ENCODE data around the gene MAP3K12.

MAP3K12 gene

GRCh38 chr12:53462935-53463334 lies 36.3 kb downstream of the MAP3K12 start:
- no peak overlapping the region for H3K4me3 ChIP-seq
- TF ChIP-seq Cebpa-rat (IDR thresholded peaks at IDR 0.05) = no peak
- H3K4me2 ChIP-seq = 0 out of 22 replicates have a peak overlapping the region, but pooled peaks of 1 of the 11 experiments have one; percentile 1
- peaks cover 99 to 100% (median 100%) of the 10 kb centered on the region in 11 experiments for H4K20me1 ChIP-seq
- no peaks in the 10 kb centered on the region for H3K27me3 ChIP-seq
- peak overlapping the region in 2 of 11 experiments; percentile 23 to 33; a peak in 4 of 22 replicates for H3K9ac ChIP-seq
- H3K36me3 ChIP-seq = peaks cover 99 to 100% (median 99%) of the 10 kb centered on the region in 11 experiments
- no peaks in the 10 kb centered on the region for H3K9me3 ChIP-seq (replicated peaks in 1 of 11)
- H3K27ac ChIP-seq = no peak overlapping the region
- H3K4me1 ChIP-seq = peaks cover 0 to 64% (median 7%) of the 10 kb centered on the region in 10 experiments; a peak in 10 of 20 replicates

GRCh38 chr12:53461591-53461990 lies 37.7 kb downstream of the MAP3K12 start:
- Histone ChIP-seq H3K4me2 (no peak overlapping the region), H4K20me1 (peaks cover 99 to 100% (median 100%) of the 10 kb centered on the region in 11 experiments), H3K9me3 (replicated peaks in 1 of 11) (no peaks in the 10 kb centered on the region), H3K27ac (no peak overlapping the region), H3K9ac (peak overlapping the region in 1 of 11 experiments; percentile 67; a peak in 1 of 22 replicates), H3K4me1 (peaks cover 0 to 61% (median 7%) of the 10 kb centered on the region in 10 experiments; a peak in 10 of 20 replicates), H3K27me3 (no peaks in the 10 kb centered on the region), H3K4me3 (no peak overlapping the region), H3K36me3 (peaks cover 99 to 100% (median 99%) of the 10 kb centered on the region in 11 experiments)
- no peak for TF ChIP-seq Cebpa-rat (IDR thresholded peaks at IDR 0.05)

- peak overlapping the region in 3 of 11 experiments; percentile 8 to 67 (median 57); a peak in 2 of 22 replicates for H3K9ac ChIP-seq
- H3K9me3 ChIP-seq (replicated peaks in 1 of 11) = no peaks in the 10 kb centered on the region
- peaks cover 99 to 100% (median 99%) of the 10 kb centered on the region in 11 experiments for H3K36me3 ChIP-seq
- H3K4me3 ChIP-seq = no peak overlapping the region
- H3K4me1 ChIP-seq = peaks cover 0 to 56% (median 7%) of the 10 kb centered on the region in 10 experiments; a peak in 10 of 20 replicates
- no peak overlapping the region for H3K27ac ChIP-seq
- peaks cover 99 to 100% (median 100%) of the 10 kb centered on the region in 11 experiments for H4K20me1 ChIP-seq
- H3K4me2 ChIP-seq = peak overlapping the region in 2 of 11 experiments; percentile 18 to 27; a peak in 3 of 22 replicates
- no peaks in the 10 kb centered on the region for H3K27me3 ChIP-seq
- no peak for TF ChIP-seq Cebpa-rat (IDR thresholded peaks at IDR 0.05)
These were observed 38.2 kb downstream of the MAP3K12 start for GRCh38 chr12:53461059-53461458.

GRCh38 chr12:53459097-53459496 lies 40.2 kb downstream of the MAP3K12 start:
- no peak overlapping the region for H3K4me3 ChIP-seq
- H3K27me3 ChIP-seq = no peaks in the 10 kb centered on the region
- H3K4me1 ChIP-seq = peaks cover 4 to 55% (median 9%) of the 10 kb centered on the region in 10 experiments; a peak in 19 of 20 replicates
- H3K4me2 ChIP-seq = no peak overlapping the region
- H3K9me3 ChIP-seq (replicated peaks in 1 of 11) = no peaks in the 10 kb centered on the region
- H3K36me3 ChIP-seq = peaks cover 100% of the 10 kb centered on the region in 11 experiments
- H4K20me1 ChIP-seq = peaks cover 100% of the 10 kb centered on the region in 11 experiments
- H3K9ac ChIP-seq = no peak overlapping the region
- no peak overlapping the region for H3K27ac ChIP-seq
- no peak for TF ChIP-seq Cebpa-rat (IDR thresholded peaks at IDR 0.05)

- no peaks in the 10 kb centered on the region for H3K9me3 ChIP-seq (replicated peaks in 1 of 11)
- peaks cover 83 to 91% (median 87%) of the 10 kb centered on the region in 11 experiments for H3K36me3 ChIP-seq
- no peaks in the 10 kb centered on the region for H3K27me3 ChIP-seq
- no peak overlapping the region for H3K4me2 ChIP-seq
- peaks cover 92 to 96% (median 94%) of the 10 kb centered on the region in 11 experiments for H4K20me1 ChIP-seq
- no peak overlapping the region for H3K27ac ChIP-seq
- peaks cover 13 to 46% (median 19%) of the 10 kb centered on the region in 10 experiments for H3K4me1 ChIP-seq
- 0 out of 22 replicates have a peak overlapping the region, but pooled peaks of 1 of the 11 experiments have one; percentile 1 for H3K9ac ChIP-seq
- no peak for TF ChIP-seq Cebpa-rat (IDR thresholded peaks at IDR 0.05)
- no peak overlapping the region for H3K4me3 ChIP-seq
These were observed 42.4 kb downstream of the MAP3K12 start for GRCh38 chr12:53456654-53457366.

- Histone ChIP-seq H3K36me3 (peaks cover 62 to 72% (median 67%) of the 10 kb centered on the region in 11 experiments), H3K27ac (no peak overlapping the region), H3K27me3 (no peaks in the 10 kb centered on the region), H3K9me3 (replicated peaks in 1 of 11) (no peaks in the 10 kb centered on the region), H3K4me2 (peak overlapping the region; percentile 79 to 94 (median 88); a peak in 17 of 22 replicates), H3K4me1 (peaks cover 18 to 38% (median 23%) of the 10 kb centered on the region in 10 experiments), H3K9ac (peak overlapping the region in 10 of 11 experiments; percentile 97 to 100 (median 99); a peak in 13 of 22 replicates), H3K4me3 (peak overlapping the region in 5 of 10 experiments; percentile 77 to 91 (median 86); a peak in 5 of 20 replicates), H4K20me1 (peaks cover 71 to 79% (median 72%) of the 10 kb centered on the region in 11 experiments)
- TF ChIP-seq Cebpa-rat (IDR thresholded peaks at IDR 0.05) = no peak
These were observed 44.6 kb downstream of the MAP3K12 start for GRCh38 chr12:53454707-53455106.

- peak overlapping the region; percentile 72 to 91 (median 84); a peak in 17 of 20 replicates for H3K4me3 ChIP-seq
- H3K27ac ChIP-seq = peak overlapping the region in 3 of 11 experiments; percentile 97 to 98 (median 97); a peak in 1 of 22 replicates
- no peaks in the 10 kb centered on the region for H3K27me3 ChIP-seq
- no peak for TF ChIP-seq Cebpa-rat (IDR thresholded peaks at IDR 0.05)
- H3K9ac ChIP-seq = peak overlapping the region; percentile 97 to 100 (median 99)
- H3K4me1 ChIP-seq = peaks cover 18 to 37% (median 23%) of the 10 kb centered on the region in 10 experiments
- peaks cover 65 to 75% (median 66%) of the 10 kb centered on the region in 11 experiments for H4K20me1 ChIP-seq
- H3K36me3 ChIP-seq = peaks cover 56 to 67% (median 63%) of the 10 kb centered on the region in 11 experiments
- H3K4me2 ChIP-seq = peak overlapping the region; percentile 79 to 94 (median 88)
- H3K9me3 ChIP-seq (replicated peaks in 1 of 11) = no peaks in the 10 kb centered on the region
These were observed 45.2 kb downstream of the MAP3K12 start for GRCh38 chr12:53453953-53454640.

- Histone ChIP-seq H3K27me3 (no peaks in the 10 kb centered on the region), H3K27ac (peak overlapping the region; percentile 96 to 99 (median 98)), H3K36me3 (peaks cover 51 to 67% (median 62%) of the 10 kb centered on the region in 11 experiments), H3K9ac (peak overlapping the region; percentile 97 to 100 (median 99)), H3K4me1 (peaks cover 18 to 37% (median 23%) of the 10 kb centered on the region in 10 experiments), H3K4me3 (peak overlapping the region; percentile 72 to 91 (median 84)), H4K20me1 (peaks cover 52 to 75% (median 57%) of the 10 kb centered on the region in 11 experiments), H3K9me3 (replicated peaks in 1 of 11) (no peaks in the 10 kb centered on the region), H3K4me2 (peak overlapping the region; percentile 79 to 94 (median 88))
- TF ChIP-seq Cebpa-rat (IDR thresholded peaks at IDR 0.05) = no peak
These were observed 46.8 kb downstream of the MAP3K12 start for GRCh38 chr12:53452159-53453077.

Measured in BLaER1 treated with 17β-estradiol and CSF1 and Interleukin-3, amounts not matched to agents 10 nM and 100 nM (cell line).